ENCODE data around the gene AZU1.

- TF ChIP-seq CTCF (conservative IDR thresholded peaks at IDR 0.05; ENCODE audit: low read depth, low read length) (no peak), EZH2 (IDR thresholded peaks at IDR 0.05; ENCODE audit: borderline replicate concordance, low read depth, low read length, poor library complexity, severe bottlenecking) (no peak)
Measured at GRCh38 chr19:795073-795611, 32.5 kb upstream of the AZU1 start.
